ENCODE data around the gene RARS1.

Gene RARS1

GRCh38 chr5:168563959-168564358 lies 77.7 kb downstream of the RARS1 start:
- no peak for DNase-seq

- DNase-seq = no peak
Observed at GRCh38 chr5:168568738-168569137, 82.5 kb downstream of the RARS1 start.
